Subcutaneous adipose tissue (tissue), 4 donors: Measurements from ENCODE around the gene CLIC5. TPM values are rescaled to one million over a fixed set of nuclear protein-coding genes. Genes with fewer than 3 reads are reported as not detected.

ENCODE experiments used
- total RNA-seq, 4 donors: library from RNA; depleted of rRNA; stranded (reverse); fragments of >200 nt; gene quantifications; one replicate each; pipeline ENCODE4 v1.1.0, GENCODE V29; 2016
- TF ChIP-seq, protein P1 (sequence below): fragments of 450-650 bp; IDR thresholded peaks from one replicate; pipeline ENCODE4 v1.5.1; 2016; ENCODE audit warnings: low read depth, mild to moderate bottlenecking, control low read depth, antibody characterized with exemption, moderate library complexity

CLIC5 gene
- total RNA-seq, 4 donors from 2014 or later, result 2.0 to 15.2 (median 8.5) TPM

DNA sequence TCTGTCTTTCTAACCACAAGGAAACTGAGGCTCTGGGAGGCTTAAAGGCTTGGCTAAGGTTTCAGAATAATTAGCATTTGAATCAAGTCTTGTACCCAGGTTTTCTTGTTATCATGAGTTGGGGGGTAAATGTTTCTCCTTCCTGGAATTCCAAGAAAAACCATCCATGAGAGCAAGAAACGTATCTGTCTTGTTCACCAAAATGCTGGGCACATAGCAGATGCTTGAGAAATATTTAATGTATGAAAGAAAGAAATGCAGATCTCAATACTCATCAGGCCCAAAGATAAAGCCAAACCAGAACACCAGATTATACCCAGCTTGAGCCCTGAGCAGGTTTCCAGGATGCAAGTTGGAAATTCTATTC lies 164.6 kb downstream of the CLIC5 start:
- TF ChIP-seq, protein P1, sequence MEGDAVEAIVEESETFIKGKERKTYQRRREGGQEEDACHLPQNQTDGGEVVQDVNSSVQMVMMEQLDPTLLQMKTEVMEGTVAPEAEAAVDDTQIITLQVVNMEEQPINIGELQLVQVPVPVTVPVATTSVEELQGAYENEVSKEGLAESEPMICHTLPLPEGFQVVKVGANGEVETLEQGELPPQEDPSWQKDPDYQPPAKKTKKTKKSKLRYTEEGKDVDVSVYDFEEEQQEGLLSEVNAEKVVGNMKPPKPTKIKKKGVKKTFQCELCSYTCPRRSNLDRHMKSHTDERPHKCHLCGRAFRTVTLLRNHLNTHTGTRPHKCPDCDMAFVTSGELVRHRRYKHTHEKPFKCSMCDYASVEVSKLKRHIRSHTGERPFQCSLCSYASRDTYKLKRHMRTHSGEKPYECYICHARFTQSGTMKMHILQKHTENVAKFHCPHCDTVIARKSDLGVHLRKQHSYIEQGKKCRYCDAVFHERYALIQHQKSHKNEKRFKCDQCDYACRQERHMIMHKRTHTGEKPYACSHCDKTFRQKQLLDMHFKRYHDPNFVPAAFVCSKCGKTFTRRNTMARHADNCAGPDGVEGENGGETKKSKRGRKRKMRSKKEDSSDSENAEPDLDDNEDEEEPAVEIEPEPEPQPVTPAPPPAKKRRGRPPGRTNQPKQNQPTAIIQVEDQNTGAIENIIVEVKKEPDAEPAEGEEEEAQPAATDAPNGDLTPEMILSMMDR, result no peak

DNA sequence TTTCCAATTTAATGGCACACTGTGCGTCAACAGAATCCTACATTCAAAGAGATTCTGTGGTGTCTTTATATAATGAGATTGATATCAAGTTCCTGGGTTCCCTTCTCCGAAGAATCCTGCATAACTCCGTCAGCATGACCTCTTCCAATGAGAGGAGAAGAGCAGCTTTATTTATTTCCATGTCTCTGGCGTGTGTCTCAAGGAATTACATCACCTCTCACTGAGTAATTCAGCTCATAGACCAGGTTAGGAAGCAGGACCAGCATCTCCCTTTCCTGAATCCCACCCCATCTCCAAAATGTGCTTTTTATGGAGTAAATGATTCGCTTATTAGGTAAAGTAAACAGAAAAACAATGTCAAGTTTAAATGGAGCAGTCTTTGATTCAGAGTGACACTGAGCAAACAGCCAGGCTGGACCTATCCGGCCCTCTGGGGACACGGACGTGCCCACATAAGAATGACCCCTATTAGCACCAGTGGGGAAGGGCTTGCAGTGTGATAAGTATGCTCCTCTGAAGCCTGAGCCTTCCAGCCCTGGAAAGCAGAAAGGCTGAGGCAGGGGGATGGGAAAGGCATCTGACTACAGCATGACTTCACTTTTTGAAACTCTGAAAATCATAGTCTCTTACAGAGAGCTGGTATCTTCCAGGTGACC lies 165.2 kb downstream of the CLIC5 start:
- TF ChIP-seq, protein P1, result no peak

DNA sequence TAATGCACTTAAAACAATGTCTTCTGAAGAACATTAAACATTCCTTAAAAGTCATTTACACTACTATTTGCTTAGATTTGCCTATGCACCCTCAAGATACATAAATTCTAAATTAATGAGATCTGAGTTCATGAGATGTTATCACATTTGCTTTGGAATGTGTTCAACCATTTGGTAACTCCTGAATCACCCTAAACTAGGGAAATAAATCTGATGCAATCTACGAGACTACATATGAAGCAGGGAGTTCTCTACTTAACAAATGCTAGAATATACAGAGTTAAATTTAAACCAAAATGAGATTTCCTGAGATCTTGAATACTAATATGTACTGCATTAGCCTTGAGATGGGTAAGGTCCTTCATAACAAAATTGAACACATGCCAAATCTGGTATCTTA lies 170.1 kb downstream of the CLIC5 start:
- TF ChIP-seq, protein P1, result no peak

DNA sequence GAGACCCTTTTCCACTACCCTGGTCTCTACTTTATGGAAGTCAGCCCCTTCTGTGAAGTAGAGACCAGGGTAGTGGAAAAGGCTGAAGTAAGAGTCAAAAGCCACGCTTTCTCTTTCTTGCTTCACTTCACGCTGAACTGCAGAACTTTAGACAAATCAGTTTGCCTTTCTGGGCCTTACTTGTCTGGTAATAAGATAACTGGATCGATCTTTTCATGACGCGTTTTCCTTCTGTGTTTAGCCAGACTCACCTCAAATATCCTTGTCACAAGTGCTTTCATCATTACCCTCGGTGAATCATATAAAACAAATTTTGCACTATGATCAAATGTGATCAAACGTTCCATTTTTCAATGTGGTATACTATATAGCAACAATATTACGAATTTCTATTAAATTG lies 170.7 kb downstream of the CLIC5 start:
- TF ChIP-seq, protein P1, result no peak

DNA sequence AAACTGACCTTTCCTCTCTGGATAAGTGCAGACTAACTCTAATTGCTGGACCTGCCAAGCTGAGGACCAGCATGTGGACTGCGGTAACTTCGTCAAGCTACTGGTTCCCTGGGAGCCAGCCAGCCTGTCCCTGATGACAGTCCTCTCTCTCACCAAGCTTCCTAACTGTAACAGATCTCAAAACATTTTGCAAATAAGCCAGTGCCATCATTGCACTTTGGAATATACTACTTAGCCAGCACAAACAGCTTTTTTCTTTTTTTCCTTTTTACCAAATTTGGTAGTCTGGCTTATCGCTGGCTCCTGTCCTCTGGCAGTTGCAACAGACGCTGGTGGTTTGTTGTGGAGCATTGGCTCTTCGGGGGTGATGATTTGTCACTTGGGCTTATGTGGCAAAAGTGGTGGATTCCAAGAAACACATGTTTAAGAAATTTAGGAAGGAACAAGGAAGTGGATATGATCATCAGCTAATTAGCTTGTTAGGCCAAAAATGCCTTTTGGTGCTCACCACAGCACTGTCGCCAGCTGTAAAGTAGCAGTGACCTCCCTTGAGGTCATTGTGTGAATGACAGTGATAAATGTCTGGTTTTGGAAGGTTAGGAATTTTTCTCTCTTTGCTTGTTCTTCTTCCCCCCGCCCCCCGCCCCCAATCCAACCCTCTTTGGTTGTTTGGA lies 171.7 kb downstream of the CLIC5 start:
- TF ChIP-seq, protein P1, result no peak

DNA sequence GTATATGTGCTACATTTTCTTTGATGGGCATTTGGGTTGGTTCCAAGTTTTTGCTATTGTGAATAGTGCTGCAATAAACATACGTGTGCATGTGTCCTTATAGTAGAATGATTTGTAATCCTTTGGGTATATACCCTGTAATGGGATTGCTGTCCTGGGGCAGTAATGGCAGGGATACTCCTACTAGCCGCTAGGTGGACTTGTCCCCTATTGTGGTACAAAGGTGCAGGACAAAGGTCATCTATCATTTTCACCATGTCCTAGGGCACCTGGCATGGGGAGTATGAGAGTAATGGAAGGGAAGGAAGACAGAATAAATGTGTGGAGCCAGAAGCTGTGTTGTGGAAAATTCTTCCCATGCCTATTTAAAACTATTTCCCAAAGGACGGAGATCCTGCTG lies 174.6 kb downstream of the CLIC5 start:
- TF ChIP-seq, protein P1, result no peak

DNA sequence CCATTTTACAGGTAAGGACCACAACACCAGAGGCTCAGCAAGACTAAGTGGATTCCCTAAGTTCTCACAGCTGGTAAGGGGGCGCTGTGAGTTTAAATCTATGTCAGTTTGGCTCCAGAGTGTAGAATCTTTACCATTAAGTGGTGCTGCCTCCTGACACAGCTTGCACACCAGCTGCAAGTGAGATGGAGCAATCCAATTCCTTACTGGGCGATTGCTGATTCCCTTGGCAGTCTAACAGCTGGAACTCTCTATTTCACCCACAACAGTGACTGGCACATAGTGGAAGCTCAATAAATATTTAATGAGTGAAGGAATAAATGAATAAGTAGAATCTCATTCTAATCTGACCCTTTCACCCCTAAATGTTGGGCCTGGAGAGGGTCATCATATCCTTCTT lies 176.7 kb downstream of the CLIC5 start:
- TF ChIP-seq, protein P1, result no peak
